GM19397 (cell line): ENCODE measurements around the gene DDIT4.
"Not testable (repeated sequence)": the region's sequence is repeated elsewhere in the genome, so short reads cannot be mapped to it uniquely, and the experiment has no call there.

ENCODE experiments used
- ATAC-seq: cut with Tn5 transposase; IDR thresholded peaks from one replicate; pipeline ENCODE4 v1.9.1; 2021; ENCODE audit warnings: mild to moderate bottlenecking, moderate library complexity; ENCODE audit not compliant: unreplicated experiment

The DDIT4 gene

GRCh38 chr10:72292223-72292691 is 18.5 kb downstream of the DDIT4 start:
- ATAC-seq, result no peak

- no peak for ATAC-seq
Measured at GRCh38 chr10:72295330-72295910, 21.7 kb downstream of the DDIT4 start.

GRCh38 chr10:72296829-72297280 is 23.1 kb downstream of the DDIT4 start:
- not testable (repeated sequence) for ATAC-seq

- peak; percentile 53 for ATAC-seq
Measured at GRCh38 chr10:72297281-72297804, 23.6 kb downstream of the DDIT4 start.

- peak; percentile 83 for ATAC-seq
Measured at GRCh38 chr10:72297805-72298591, 24.3 kb downstream of the DDIT4 start.

GRCh38 chr10:72298592-72299519 is 25.1 kb downstream of the DDIT4 start:
- ATAC-seq, result no peak

GRCh38 chr10:72303424-72304128 is 29.9 kb downstream of the DDIT4 start:
- ATAC-seq, result no peak

- no peak for ATAC-seq
Measured at GRCh38 chr10:72306215-72306760, 32.6 kb downstream of the DDIT4 start.

- ATAC-seq, result not testable (repeated sequence)
Measured at GRCh38 chr10:72307711-72308110, 34.0 kb downstream of the DDIT4 start.

GRCh38 chr10:72308320-72308987 is 34.7 kb downstream of the DDIT4 start:
- no peak for ATAC-seq

GRCh38 chr10:72309290-72310240 is 35.8 kb downstream of the DDIT4 start:
- no peak for ATAC-seq

- no peak for ATAC-seq
Measured at GRCh38 chr10:72310241-72310633, 36.5 kb downstream of the DDIT4 start.

- ATAC-seq, result no peak
Measured at GRCh38 chr10:72310636-72311035, 36.9 kb downstream of the DDIT4 start.

GRCh38 chr10:72311667-72312066 is 37.9 kb downstream of the DDIT4 start:
- ATAC-seq, result no peak

- ATAC-seq, result no peak
Measured at GRCh38 chr10:72312865-72313391, 39.2 kb downstream of the DDIT4 start.

GRCh38 chr10:72314263-72314662 is 40.5 kb downstream of the DDIT4 start:
- ATAC-seq, result no peak

GRCh38 chr10:72315054-72315453 is 41.3 kb downstream of the DDIT4 start:
- no peak for ATAC-seq
